Stimulated activated naive CD8-positive, alpha-beta T cell treated with anti-CD3 and anti-CD28 coated beads, Interleukin-15, amount 100 ng/mL, for 72 hours (primary cell): ENCODE results near the gene EMC7.

Experiments used
- ATAC-seq: fragments of 150-1000 bp; cut with Tn5 transposase; 2 replicates; pipeline ENCODE4 v1.10.0; 2021; ENCODE audit warnings: mild to moderate bottlenecking, moderate library complexity
- DNase-seq, 2 donors: peaks; one replicate each; pipeline ENCODE4 v3.0.0; 2021 to 2022
- H3K27ac Mint-ChIP-seq, 2 donors: one replicate each; pipeline ENCODE4 v1.8.0; 2022; ENCODE audit warnings: mild to moderate bottlenecking in 2 of 2, mixed read lengths in 2 of 2, moderate library complexity in 2 of 2
- H3K27me3 Mint-ChIP-seq: one replicate; pipeline ENCODE4 v1.8.0; 2022; ENCODE audit warnings: mixed read lengths
- H3K4me1 Mint-ChIP-seq: one replicate; pipeline ENCODE4 v1.8.0; 2022; ENCODE audit warnings: mild to moderate bottlenecking, mixed read lengths
- H3K4me3 Mint-ChIP-seq, 2 donors: one replicate each; pipeline ENCODE4 v1.8.0; 2022; ENCODE audit warnings: mild to moderate bottlenecking in 2 of 2, mixed read lengths in 2 of 2, moderate library complexity in 1 of 2
- H3K9me3 Mint-ChIP-seq, 2 donors: one replicate each; pipeline ENCODE4 v1.8.0; 2022; ENCODE audit warnings: mixed read lengths in 2 of 2

The EMC7 gene

GRCh38 chr15:34109797-34110663 is 8.4 kb upstream of the EMC7 start:
- DNase-seq (no peak), ATAC-seq (no peak)
- H3K4me1 Mint-ChIP-seq, result no peaks in the 10 kb centered on the region
- no peak overlapping the region for H3K27ac Mint-ChIP-seq
- H3K9me3 Mint-ChIP-seq, result no peaks in the 10 kb centered on the region
- no peak overlapping the region for H3K4me3 Mint-ChIP-seq
- peaks cover 8% of the 10 kb centered on the region for H3K27me3 Mint-ChIP-seq

GRCh38 chr15:34107315-34107714 is 5.7 kb upstream of the EMC7 start:
- peaks cover 7 to 9% of the 10 kb centered on the region in 2 donors for H3K9me3 Mint-ChIP-seq
- DNase-seq (no peak), ATAC-seq (no peak)
- H3K4me3 Mint-ChIP-seq, result no peak overlapping the region
- no peaks in the 10 kb centered on the region for H3K4me1 Mint-ChIP-seq
- no peaks in the 10 kb centered on the region for H3K27me3 Mint-ChIP-seq
- no peak overlapping the region for H3K27ac Mint-ChIP-seq

GRCh38 chr15:34106423-34106822 is 4.8 kb upstream of the EMC7 start:
- H3K9me3 Mint-ChIP-seq, result peaks cover 7 to 9% of the 10 kb centered on the region in 2 donors
- no peak overlapping the region for H3K4me3 Mint-ChIP-seq
- H3K27ac Mint-ChIP-seq, result no peak overlapping the region
- ATAC-seq (no peak), DNase-seq (no peak)
- H3K4me1 Mint-ChIP-seq, result no peaks in the 10 kb centered on the region
- no peaks in the 10 kb centered on the region for H3K27me3 Mint-ChIP-seq

- ATAC-seq, result no peak
- Mint-ChIP-seq H3K9me3 (peaks cover 7 to 9% of the 10 kb centered on the region in 2 donors), H3K27ac (peak overlapping the region; percentile 100), H3K4me3 (peak overlapping the region; percentile 99 to 100), H3K27me3 (no peaks in the 10 kb centered on the region), H3K4me1 (peaks cover 20% of the 10 kb centered on the region)
- no peak for DNase-seq
Measured at GRCh38 chr15:34102175-34102925, 688 bp upstream of the EMC7 start.

GRCh38 chr15:34099914-34100313 is 1.7 kb downstream of the EMC7 start:
- peak overlapping the region; percentile 63 to 99 for H3K4me3 Mint-ChIP-seq
- ATAC-seq (no peak), DNase-seq (no peak)
- peaks cover 7 to 9% of the 10 kb centered on the region in 2 donors for H3K9me3 Mint-ChIP-seq
- no peaks in the 10 kb centered on the region for H3K27me3 Mint-ChIP-seq
- H3K4me1 Mint-ChIP-seq, result peaks cover 20% of the 10 kb centered on the region
- no peak overlapping the region for H3K27ac Mint-ChIP-seq

- DNase-seq, result no peak
- Mint-ChIP-seq H3K4me1 (no peaks in the 10 kb centered on the region), H3K9me3 (no peaks in the 10 kb centered on the region), H3K27ac (no peak overlapping the region), H3K27me3 (no peaks in the 10 kb centered on the region), H3K4me3 (no peak overlapping the region)
- no peak for ATAC-seq
Measured at GRCh38 chr15:34085746-34086145, 15.9 kb downstream of the EMC7 start.

- ATAC-seq, result no peak
- no peaks in the 10 kb centered on the region for H3K9me3 Mint-ChIP-seq
- H3K4me1 Mint-ChIP-seq, result no peaks in the 10 kb centered on the region
- no peak for DNase-seq
- no peaks in the 10 kb centered on the region for H3K27me3 Mint-ChIP-seq
- no peak overlapping the region for H3K4me3 Mint-ChIP-seq
- peak overlapping the region in 1 of 2 donors; percentile 19 for H3K27ac Mint-ChIP-seq
Measured at GRCh38 chr15:34084086-34084485, 17.6 kb downstream of the EMC7 start.

GRCh38 chr15:34079904-34080303 is 21.8 kb downstream of the EMC7 start:
- DNase-seq (no peak), ATAC-seq (no peak)
- Mint-ChIP-seq H3K27ac (no peak overlapping the region), H3K4me3 (no peak overlapping the region), H3K4me1 (no peaks in the 10 kb centered on the region), H3K9me3 (no peaks in the 10 kb centered on the region), H3K27me3 (no peaks in the 10 kb centered on the region)

GRCh38 chr15:34078900-34079299 is 22.8 kb downstream of the EMC7 start:
- no peaks in the 10 kb centered on the region for H3K9me3 Mint-ChIP-seq
- no peaks in the 10 kb centered on the region for H3K27me3 Mint-ChIP-seq
- no peaks in the 10 kb centered on the region for H3K4me1 Mint-ChIP-seq
- DNase-seq (no peak), ATAC-seq (no peak)
- H3K4me3 Mint-ChIP-seq, result no peak overlapping the region
- no peak overlapping the region for H3K27ac Mint-ChIP-seq

- no peak for DNase-seq
Measured at GRCh38 chr15:34076785-34077184, 24.9 kb downstream of the EMC7 start.

GRCh38 chr15:34070003-34070402 is 31.7 kb downstream of the EMC7 start:
- H3K27me3 Mint-ChIP-seq, result no peaks in the 10 kb centered on the region
- no peaks in the 10 kb centered on the region for H3K9me3 Mint-ChIP-seq
- ATAC-seq, result no peak
- H3K4me1 Mint-ChIP-seq, result no peaks in the 10 kb centered on the region
- no peak overlapping the region for H3K27ac Mint-ChIP-seq
- no peak for DNase-seq
- no peak overlapping the region for H3K4me3 Mint-ChIP-seq

More at GRCh38 chr15:34076785-34077184, 24.9 kb downstream of the EMC7 start:
- H3K4me3 Mint-ChIP-seq, result no peak overlapping the region
- no peaks in the 10 kb centered on the region for H3K9me3 Mint-ChIP-seq
- no peak overlapping the region for H3K27ac Mint-ChIP-seq
- no peaks in the 10 kb centered on the region for H3K4me1 Mint-ChIP-seq
- no peaks in the 10 kb centered on the region for H3K27me3 Mint-ChIP-seq
- no peak for ATAC-seq

GRCh38 chr15:34065941-34066340 is 35.7 kb downstream of the EMC7 start:
- DNase-seq (no peak), ATAC-seq (no peak)
- H3K4me3 Mint-ChIP-seq, result no peak overlapping the region
- peaks cover 7% of the 10 kb centered on the region for H3K4me1 Mint-ChIP-seq
- H3K27me3 Mint-ChIP-seq, result no peaks in the 10 kb centered on the region
- no peaks in the 10 kb centered on the region for H3K9me3 Mint-ChIP-seq
- no peak overlapping the region for H3K27ac Mint-ChIP-seq

- DNase-seq (no peak), ATAC-seq (no peak)
- H3K4me3 Mint-ChIP-seq, result no peak overlapping the region
- H3K9me3 Mint-ChIP-seq, result no peaks in the 10 kb centered on the region
- H3K4me1 Mint-ChIP-seq, result peaks cover 7% of the 10 kb centered on the region
- no peak overlapping the region for H3K27ac Mint-ChIP-seq
- no peaks in the 10 kb centered on the region for H3K27me3 Mint-ChIP-seq
Measured at GRCh38 chr15:34065261-34065660, 36.4 kb downstream of the EMC7 start.

- ATAC-seq (no peak), DNase-seq (no peak)
- Mint-ChIP-seq H3K27ac (no peak overlapping the region), H3K9me3 (no peaks in the 10 kb centered on the region), H3K27me3 (no peaks in the 10 kb centered on the region), H3K4me3 (no peak overlapping the region), H3K4me1 (peaks cover 7% of the 10 kb centered on the region)
Measured at GRCh38 chr15:34064438-34064837, 37.2 kb downstream of the EMC7 start.

- no peak overlapping the region for H3K4me3 Mint-ChIP-seq
- no peak for ATAC-seq
- H3K27ac Mint-ChIP-seq, result no peak overlapping the region
- no peaks in the 10 kb centered on the region for H3K9me3 Mint-ChIP-seq
- H3K4me1 Mint-ChIP-seq, result peaks cover 7% of the 10 kb centered on the region
- H3K27me3 Mint-ChIP-seq, result no peaks in the 10 kb centered on the region
- DNase-seq, result no peak
Measured at GRCh38 chr15:34059946-34060345, 41.7 kb downstream of the EMC7 start.

- Mint-ChIP-seq H3K9me3 (no peaks in the 10 kb centered on the region), H3K27me3 (no peaks in the 10 kb centered on the region)
Measured at GRCh38 chr15:34059476-34059875, 42.2 kb downstream of the EMC7 start.

More at GRCh38 chr15:34059476-34059875, 42.2 kb downstream of the EMC7 start:
- Mint-ChIP-seq H3K4me3 (no peak overlapping the region), H3K27ac (peak overlapping the region in 1 of 2 donors; percentile 31), H3K4me1 (peaks cover 7% of the 10 kb centered on the region)
- no peak for DNase-seq
- no peak for ATAC-seq
